ENCODE results near the gene AUTS2. TPM values are rescaled to one million over a fixed set of nuclear protein-coding genes. Genes with fewer than 3 reads are reported as not detected.

AUTS2 gene
- total and polyA plus RNA-seq, 11 donors = 3.4 to 14.0 (median 7.3) TPM

- H3K4me1 ChIP-seq = no peaks in the 10 kb centered on the region
- H3K27me3 ChIP-seq = no peaks in the 10 kb centered on the region
- H3K4me3 ChIP-seq = no peak overlapping the region
- TF ChIP-seq POLR2A (IDR thresholded peaks at IDR 0.05) = no peak
- TF ChIP-seq CTCF (IDR thresholded peaks at IDR 0.05) = no peak
- 94 to 96% (median 95%) methylated on average over 7 of the region's 7 CpGs for WGBS, 4 donors
- DNase-seq (no peak), ATAC-seq (no peak)
- H3K36me3 ChIP-seq = no peaks in the 10 kb centered on the region
- H3K9me3 ChIP-seq = no peaks in the 10 kb centered on the region
- H3K27ac ChIP-seq = no peak overlapping the region
- intact Hi-C loops (cut with DNase I) = no loop called here
These were observed 238.4 kb downstream of the AUTS2 start for GRCh38 chr7:69836702-69837101.

GRCh38 chr7:69837387-69838068 is 239.3 kb downstream of the AUTS2 start:
- Histone ChIP-seq H3K27ac (no peak overlapping the region), H3K9me3 (no peaks in the 10 kb centered on the region), H3K4me3 (no peak overlapping the region), H3K4me1 (no peaks in the 10 kb centered on the region), H3K27me3 (no peaks in the 10 kb centered on the region), H3K36me3 (no peaks in the 10 kb centered on the region)
- no peak for ATAC-seq
- intact Hi-C loops (cut with DNase I) = no loop called here
- TF ChIP-seq POLR2A (IDR thresholded peaks at IDR 0.05) (no peak), CTCF (IDR thresholded peaks at IDR 0.05) (no peak)
- DNase-seq = no peak
- WGBS, 4 donors = 80 to 86% (median 84%) methylated on average over 6 of the region's 6 CpGs

- H3K4me1 ChIP-seq = no peaks in the 10 kb centered on the region
- intact Hi-C loops (cut with DNase I) = no loop called here
- no peak for DNase-seq
- H3K4me3 ChIP-seq = no peak overlapping the region
- WGBS, 4 donors = 93 to 99% (median 96%) methylated on average over 2 of the region's 2 CpGs
- no peak for ATAC-seq
- H3K27me3 ChIP-seq = no peaks in the 10 kb centered on the region
- no peaks in the 10 kb centered on the region for H3K9me3 ChIP-seq
- no peak overlapping the region for H3K27ac ChIP-seq
- no peaks in the 10 kb centered on the region for H3K36me3 ChIP-seq
- TF ChIP-seq POLR2A (IDR thresholded peaks at IDR 0.05) = no peak
- no peak for TF ChIP-seq CTCF (IDR thresholded peaks at IDR 0.05)
These were observed 241.5 kb downstream of the AUTS2 start for GRCh38 chr7:69839782-69840181.

- no peaks in the 10 kb centered on the region for H3K9me3 ChIP-seq
- intact Hi-C loops (cut with DNase I) = no loop called here
- no peak for DNase-seq
- TF ChIP-seq CTCF (IDR thresholded peaks at IDR 0.05) = no peak
- no peak overlapping the region for H3K4me3 ChIP-seq
- no peaks in the 10 kb centered on the region for H3K4me1 ChIP-seq
- ATAC-seq = no peak
- no peaks in the 10 kb centered on the region for H3K27me3 ChIP-seq
- H3K27ac ChIP-seq = no peak overlapping the region
- 68 to 70% (median 70%) methylated on average over 3 of the region's 3 CpGs for WGBS, 4 donors
- H3K36me3 ChIP-seq = no peaks in the 10 kb centered on the region
These were observed 242.0 kb downstream of the AUTS2 start for GRCh38 chr7:69840248-69840647.
